Measurements from ENCODE around the gene POTEG.
"Not testable (repeated sequence)": the region's sequence is repeated elsewhere in the genome, so short reads cannot be mapped to it uniquely, and the experiment has no call there.

POTEG gene

DNA sequence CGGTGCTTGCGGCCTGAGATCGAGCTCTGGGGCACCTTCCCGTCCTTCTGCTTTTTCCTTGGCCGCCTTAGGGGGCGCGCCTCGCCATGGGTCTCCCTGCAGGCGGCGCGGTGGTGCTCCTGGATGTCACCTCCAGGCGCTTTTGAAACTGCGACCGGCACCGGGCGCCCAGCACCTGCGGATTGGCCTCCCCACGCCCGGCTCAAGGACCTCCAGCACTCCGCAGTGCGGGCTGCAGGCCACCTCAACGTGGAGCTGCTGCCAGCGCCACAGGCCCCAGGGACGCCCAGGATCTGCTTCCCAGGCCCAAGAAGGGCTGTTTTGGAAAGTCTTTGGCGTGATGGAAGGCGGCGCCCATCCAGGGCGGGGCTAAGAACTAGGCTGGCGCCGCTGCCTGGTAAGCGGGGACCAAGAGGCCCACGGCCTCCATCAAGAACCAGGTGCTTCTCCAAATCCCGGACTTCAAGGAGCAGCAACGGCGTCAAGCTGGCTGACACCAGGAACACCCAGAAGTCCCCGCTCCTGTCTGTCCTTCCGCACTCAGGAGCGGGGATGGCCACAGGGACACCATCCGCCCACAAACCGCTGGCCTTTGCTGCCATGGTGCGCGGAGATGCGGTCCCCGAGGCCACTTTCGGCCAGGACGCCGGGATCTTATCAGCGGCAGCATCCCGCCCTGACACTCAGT is 61.2 kb downstream of the POTEG start:
- not testable (repeated sequence) for DNase-seq

GRCh38 chr14:19371767-19372166 is 62.4 kb downstream of the POTEG start:
- not testable (repeated sequence) for DNase-seq

DNA sequence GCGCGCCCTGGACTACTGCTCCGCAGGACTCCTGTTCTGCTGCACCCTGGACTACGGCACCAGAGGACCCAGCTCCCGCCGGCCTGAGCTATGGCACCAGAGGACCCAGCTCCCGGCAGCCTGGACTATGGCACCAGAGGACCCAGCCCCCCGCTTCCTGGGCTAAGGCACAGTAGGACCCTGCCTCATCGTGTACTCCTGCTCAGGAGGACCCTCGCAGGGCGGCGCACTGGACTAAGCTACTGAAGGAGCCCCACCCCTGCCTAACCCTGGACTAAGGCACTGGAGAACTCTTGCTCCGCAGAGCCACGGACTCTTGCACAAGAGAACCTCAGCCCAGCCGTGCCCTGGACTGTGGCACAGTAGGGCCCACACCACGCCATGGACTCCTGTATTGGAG is 71.3 kb downstream of the POTEG start:
- DNase-seq: not testable (repeated sequence)

DNA sequence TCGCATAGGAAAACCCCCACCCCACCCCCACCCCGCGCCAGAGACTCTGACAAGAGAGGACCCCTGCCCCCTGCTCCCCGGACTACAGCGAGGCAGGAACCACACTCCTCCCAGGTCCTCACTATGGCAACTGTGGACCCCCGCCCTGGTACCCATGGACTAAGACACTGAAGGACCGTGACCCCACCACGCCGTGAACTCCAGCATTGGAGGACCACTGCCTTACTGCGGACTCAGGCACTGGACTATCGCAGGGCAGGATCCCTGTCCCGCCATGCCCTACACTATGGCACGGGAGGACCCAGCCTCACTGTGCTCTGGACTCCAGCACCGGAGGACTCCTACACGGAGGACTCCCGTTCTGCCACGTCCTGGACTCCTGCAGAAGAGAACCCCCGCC is 71.8 kb downstream of the POTEG start:
- not testable (repeated sequence) for DNase-seq

GRCh38 chr14:19361636-19362253 is 72.4 kb downstream of the POTEG start:
- DNase-seq: not testable (repeated sequence)

DNA sequence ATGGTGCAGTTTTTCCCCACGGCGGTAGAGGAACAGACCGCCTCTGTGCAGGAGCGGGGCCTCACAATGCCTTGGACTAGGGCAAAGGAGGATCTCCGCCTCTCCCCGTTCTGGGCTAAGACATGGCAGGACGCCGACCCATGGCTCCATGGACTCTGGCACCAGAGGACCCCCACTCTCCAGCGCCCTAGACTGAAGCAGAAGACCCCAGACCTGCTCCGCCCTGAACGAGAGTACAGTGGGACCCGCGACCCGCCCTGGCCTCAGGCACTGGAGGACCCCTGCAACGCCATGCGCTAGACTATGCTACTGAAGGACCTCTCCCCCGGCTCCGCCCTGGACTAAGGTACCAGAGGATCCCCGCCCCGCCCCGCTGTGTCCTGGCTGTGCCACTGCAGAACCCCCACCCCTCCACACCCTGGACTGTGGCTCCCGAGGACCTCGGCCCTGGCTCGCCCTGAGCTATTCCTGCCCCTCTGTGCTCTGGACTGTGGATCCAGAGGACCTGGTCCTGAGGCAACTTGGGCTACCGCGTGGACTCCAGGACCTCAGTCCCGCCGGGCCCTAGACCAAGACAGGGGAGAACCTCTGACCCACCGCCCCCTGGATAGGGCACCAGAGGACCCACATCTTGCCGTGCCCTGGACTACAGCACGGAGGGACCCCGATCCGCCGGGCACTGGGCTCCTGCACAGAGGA is 73.1 kb downstream of the POTEG start:
- not testable (repeated sequence) for DNase-seq

Measured in SIG-M5 (cell line).